ENCODE results near the gene CDHR2. TPM values are rescaled to one million over a fixed set of nuclear protein-coding genes. Genes with fewer than 3 reads are reported as not detected.

CDHR2 gene
- total and polyA plus RNA-seq, 11 donors = 0.07 to 0.67 (median 0.35) TPM; not detected in 6

DNA sequence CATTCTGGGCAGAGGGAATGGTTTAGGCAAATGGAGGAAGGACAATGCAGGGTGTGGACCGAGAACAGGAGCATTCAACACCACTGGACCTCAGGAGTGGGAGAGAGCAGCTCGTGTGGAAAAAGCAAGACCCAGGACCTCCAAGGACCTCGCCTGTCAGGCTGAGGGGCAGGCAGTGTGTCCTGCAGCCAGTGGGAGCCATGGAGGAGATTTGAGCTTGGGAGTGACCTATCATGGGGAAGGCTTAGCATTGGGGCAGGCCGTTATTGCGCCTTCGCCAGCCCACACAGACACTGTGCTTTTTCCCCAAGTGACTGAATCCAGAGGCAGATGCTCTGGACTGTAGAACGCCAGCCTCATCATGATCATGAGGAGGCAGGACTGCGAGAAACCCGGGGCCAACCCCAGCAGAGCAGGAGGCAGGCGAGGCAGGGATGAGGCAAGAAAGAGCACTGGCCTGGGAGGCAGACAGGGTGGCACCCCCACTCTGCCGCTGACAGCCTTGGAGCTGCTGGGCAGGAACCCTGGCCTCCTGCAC, 3.3 kb downstream of the CDHR2 start:
- Histone ChIP-seq H3K27ac (no peak overlapping the region), H3K4me1 (peaks cover 0 to 20% (median 0%) of the 10 kb centered on the region in 12 donors), H3K9me3 (no peaks in the 10 kb centered on the region), H3K4me3 (no peak overlapping the region), H3K27me3 (peaks cover 0 to 36% (median 5%) of the 10 kb centered on the region in 9 donors), H3K36me3 (no peaks in the 10 kb centered on the region)
- 76 to 81% (median 79%) methylated on average over 11 of the region's 11 CpGs for WGBS, 4 donors
- intact Hi-C loops (cut with DNase I) = no loop called here
- ATAC-seq (no peak), DNase-seq (no peak)
- TF ChIP-seq CTCF (IDR thresholded peaks at IDR 0.05) (no peak), POLR2A (IDR thresholded peaks at IDR 0.05) (no peak)

DNA sequence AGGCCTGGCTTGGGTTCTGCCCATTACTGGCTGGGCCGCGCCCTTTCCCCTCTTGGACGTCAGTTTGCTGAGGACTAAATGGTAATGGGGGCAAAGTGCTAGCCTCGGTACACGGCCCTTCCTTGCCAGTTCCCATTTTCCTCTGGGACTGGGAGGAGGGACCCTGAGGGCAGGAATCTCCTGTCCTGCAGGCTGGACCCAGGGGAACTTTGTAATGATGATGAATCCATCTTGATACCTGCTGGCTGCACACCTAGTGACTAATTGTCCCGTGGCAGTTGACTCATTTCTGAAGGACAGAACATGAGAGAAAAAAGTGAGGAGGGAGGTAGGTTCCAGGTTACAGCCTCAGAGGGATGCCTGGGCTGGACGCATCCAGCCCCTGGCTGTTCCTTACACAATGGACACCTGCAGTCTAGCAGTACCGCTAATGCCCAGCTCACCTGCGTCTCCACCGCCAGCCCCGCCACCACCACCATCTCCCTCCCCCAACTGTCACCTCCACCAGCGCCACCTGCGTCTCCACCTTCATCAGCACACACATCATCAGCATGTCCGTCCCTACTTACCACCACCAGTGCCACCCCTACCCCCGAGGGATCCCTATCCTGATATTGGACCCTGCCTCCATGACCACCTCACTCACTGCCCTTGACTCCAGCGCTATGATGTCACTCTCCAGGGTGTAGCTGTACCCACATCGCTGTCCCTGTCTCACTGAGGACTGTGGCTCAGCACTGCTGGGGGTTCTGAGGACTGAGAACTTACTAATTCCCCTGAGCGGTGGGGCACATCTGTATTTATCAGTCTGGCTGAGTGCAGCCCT, 4.3 kb downstream of the CDHR2 start:
- Histone ChIP-seq H3K27ac (no peak overlapping the region), H3K4me1 (peaks cover 0 to 11% (median 0%) of the 10 kb centered on the region in 12 donors), H3K27me3 (peaks cover 0 to 36% (median 5%) of the 10 kb centered on the region in 9 donors), H3K4me3 (no peak overlapping the region), H3K36me3 (no peaks in the 10 kb centered on the region), H3K9me3 (no peaks in the 10 kb centered on the region)
- intact Hi-C loops (cut with DNase I) = no loop called here
- 63 to 70% (median 65%) methylated on average over 17 to 18 of the region's 18 CpGs for WGBS, 4 donors
- TF ChIP-seq CTCF (IDR thresholded peaks at IDR 0.05) = no peak
- no peak for TF ChIP-seq POLR2A (IDR thresholded peaks at IDR 0.05)
- DNase-seq (no peak), ATAC-seq (no peak)

- H3K36me3 ChIP-seq = no peaks in the 10 kb centered on the region
- peaks cover 0 to 13% (median 2%) of the 10 kb centered on the region in 9 donors for H3K27me3 ChIP-seq
- TF ChIP-seq POLR2A (IDR thresholded peaks at IDR 0.05) (no peak), CTCF (IDR thresholded peaks at IDR 0.05) (no peak)
- DNase-seq = peak in 1 of 5 donors; percentile 5
- WGBS, 4 donors = 94 to 98% (median 96%) methylated on average over 12 to 13 of the region's 13 CpGs
- no peaks in the 10 kb centered on the region for H3K9me3 ChIP-seq
- H3K4me1 ChIP-seq = peaks cover 0 to 5% (median 0%) of the 10 kb centered on the region in 12 donors
- intact Hi-C loops (cut with DNase I) = no loop called here
- no peak overlapping the region for H3K4me3 ChIP-seq
- H3K27ac ChIP-seq = no peak overlapping the region
- no peak for ATAC-seq
Observed at GRCh38 chr5:176557846-176558245, 8.7 kb downstream of the CDHR2 start.

- ATAC-seq (no peak), DNase-seq (no peak)
- no peak overlapping the region for H3K27ac ChIP-seq
- H3K9me3 ChIP-seq = no peaks in the 10 kb centered on the region
- intact Hi-C loops (cut with DNase I) = no loop called here
- no peak overlapping the region for H3K4me3 ChIP-seq
- H3K4me1 ChIP-seq = no peaks in the 10 kb centered on the region
- H3K36me3 ChIP-seq = no peaks in the 10 kb centered on the region
- 34 to 50% (median 41%) methylated on average over 5 of the region's 5 CpGs for WGBS, 4 donors
- TF ChIP-seq CTCF (IDR thresholded peaks at IDR 0.05) = no peak
- no peak for TF ChIP-seq POLR2A (IDR thresholded peaks at IDR 0.05)
- H3K27me3 ChIP-seq = peaks cover 0 to 6% (median 0%) of the 10 kb centered on the region in 9 donors
Observed at GRCh38 chr5:176559683-176560082, 10.5 kb downstream of the CDHR2 start.

Measured in heart left ventricle (tissue), 16 donors.